Renal cortical epithelial cell (primary cell): ENCODE data around the gene ALDH9A1. TPM values are rescaled to one million over a fixed set of nuclear protein-coding genes. Genes with fewer than 3 reads are reported as not detected.
"Not testable (repeated sequence)": the region's sequence is repeated elsewhere in the genome, so short reads cannot be mapped to it uniquely, and the experiment has no call there.

Experiments used
- DNase-seq: peaks from one replicate; pipeline ENCODE4 v3.0.0-alpha.2; 2011; ENCODE audit warnings: low read depth
- total RNA-seq: library from RNA; depleted of rRNA; stranded (reverse); fragments of >200 nt; gene quantifications from 2 replicates; pipeline ENCODE4 v1.2.3, GENCODE V29; 2014

Gene ALDH9A1
- total RNA-seq, 1 donor from 2014 or later, result 160 TPM

DNA sequence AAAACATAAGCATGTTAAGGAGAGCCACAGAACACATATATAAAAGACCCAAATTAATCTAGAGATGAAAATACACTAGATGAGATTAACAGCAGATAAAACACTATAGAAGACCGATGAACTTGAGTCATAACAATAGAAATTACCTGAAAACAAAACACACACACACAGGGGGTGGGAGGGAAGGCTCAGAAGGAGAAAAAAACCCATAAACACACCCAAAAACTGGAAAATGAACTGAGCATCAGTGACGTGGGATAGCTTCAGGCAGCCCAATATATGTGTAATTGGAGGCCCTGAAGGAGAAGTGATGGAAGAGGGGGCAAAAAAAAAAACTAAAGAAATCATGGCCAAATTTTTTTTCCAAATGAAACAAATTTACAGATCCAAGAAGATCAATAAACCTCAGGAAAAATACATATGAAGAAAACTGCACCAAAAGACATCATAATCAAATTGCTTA, 11.4 kb downstream of the ALDH9A1 start:
- DNase-seq, result no peak

DNA sequence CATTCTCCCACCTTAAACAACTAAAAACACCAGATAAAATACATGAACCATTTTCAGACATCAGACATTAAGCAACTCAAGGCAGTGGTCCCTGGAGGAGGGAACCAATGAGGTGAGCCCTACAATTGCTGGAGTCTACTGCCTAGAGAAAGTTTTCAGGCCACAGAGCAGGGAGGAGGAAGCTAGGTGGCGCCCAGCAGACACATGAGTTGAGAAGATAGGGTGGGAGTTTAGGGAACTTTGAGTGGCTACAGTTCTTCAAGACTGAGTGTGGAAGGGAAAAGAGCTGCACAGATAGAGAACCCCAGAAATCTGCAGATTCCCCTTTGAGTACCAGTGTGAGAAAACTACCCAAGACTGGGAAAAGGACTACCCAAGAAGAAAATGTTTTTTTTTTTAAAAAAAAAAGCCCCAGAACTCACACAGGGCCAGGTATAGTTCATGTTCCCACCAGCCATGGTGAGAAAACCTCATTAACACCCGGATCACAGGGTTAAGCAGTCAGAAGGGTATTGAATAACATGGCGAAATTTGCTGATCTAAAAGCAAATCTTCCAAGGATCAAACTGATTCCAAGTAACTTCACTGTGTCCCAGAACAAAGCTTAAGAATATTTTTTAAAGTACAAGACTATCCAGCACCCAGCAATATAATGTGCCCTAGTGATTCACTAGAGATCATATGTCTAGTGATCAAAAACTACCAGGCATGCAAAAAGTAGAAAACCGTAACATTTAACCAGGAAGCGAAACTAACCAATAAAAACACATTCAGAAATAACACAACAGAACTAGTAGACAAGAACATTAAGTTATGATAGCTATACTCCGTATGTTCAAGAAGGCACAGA, 12.0 kb downstream of the ALDH9A1 start:
- no peak for DNase-seq

DNA sequence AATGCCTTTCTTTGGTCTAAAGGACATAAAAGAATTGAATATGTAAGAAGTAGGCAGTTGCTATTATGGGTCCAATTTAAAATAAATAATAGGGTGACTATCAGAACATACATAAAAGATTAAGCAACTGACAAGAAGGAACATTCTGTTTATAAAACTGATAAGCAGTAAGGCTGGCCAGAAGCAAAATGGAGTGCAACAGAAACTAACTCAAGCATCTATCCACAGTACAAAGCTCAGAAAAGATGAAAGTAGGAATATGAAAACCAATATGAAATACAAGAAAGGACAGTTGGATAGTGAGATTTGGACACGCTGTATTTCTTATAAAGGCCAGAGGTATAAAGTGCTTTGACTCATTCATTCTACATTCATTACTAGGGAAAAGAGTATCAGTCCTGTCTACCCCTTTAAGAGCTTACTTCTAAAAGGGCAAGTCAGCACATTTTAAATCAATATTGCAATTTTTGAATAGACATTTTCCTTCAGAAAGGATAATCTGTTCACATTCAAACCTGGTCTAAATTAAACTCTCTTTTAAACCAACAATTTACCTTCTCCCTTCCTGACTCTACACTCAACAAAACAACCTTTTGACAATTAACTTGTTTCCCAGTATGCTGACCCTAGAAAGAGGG, 14.4 kb downstream of the ALDH9A1 start:
- no peak for DNase-seq

DNA sequence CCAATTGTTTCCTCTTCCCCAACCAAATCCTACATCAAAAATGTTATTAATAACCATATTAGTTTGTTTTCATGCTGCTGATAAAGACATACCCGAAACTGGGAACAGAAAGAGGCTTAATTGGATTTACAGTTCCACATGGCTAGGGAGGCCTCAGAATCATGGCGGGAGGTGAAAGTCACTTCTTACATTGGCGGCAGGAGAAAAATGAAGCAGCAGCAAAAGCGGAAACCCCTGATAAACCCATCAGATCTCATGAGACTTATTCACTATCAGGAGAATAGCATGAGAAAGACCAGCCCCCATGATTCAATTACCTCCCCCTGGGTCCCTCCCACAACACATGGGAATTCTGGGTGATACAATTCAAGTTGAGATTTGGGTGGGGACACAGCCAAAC, 17.6 kb downstream of the ALDH9A1 start:
- not testable (repeated sequence) for DNase-seq

DNA sequence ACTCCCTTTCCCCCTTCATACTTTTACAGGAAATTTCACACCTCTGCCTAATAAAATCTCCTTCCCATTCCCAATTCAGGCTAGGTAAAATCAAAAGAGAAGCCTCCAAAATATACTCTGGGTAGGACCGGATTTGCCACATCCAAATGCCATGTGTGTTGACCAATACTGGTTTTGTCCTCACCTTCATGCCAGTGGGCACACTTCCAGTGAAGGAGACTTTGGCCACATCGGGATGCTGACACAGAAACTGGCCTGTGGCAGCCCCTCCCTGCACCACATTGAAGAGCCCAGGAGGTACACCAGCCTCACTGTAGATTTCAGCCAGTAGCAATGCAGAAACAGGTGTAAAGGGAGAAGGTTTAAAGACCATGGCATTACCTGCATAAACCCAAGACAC, 18.1 kb downstream of the ALDH9A1 start:
- no peak for DNase-seq

DNA sequence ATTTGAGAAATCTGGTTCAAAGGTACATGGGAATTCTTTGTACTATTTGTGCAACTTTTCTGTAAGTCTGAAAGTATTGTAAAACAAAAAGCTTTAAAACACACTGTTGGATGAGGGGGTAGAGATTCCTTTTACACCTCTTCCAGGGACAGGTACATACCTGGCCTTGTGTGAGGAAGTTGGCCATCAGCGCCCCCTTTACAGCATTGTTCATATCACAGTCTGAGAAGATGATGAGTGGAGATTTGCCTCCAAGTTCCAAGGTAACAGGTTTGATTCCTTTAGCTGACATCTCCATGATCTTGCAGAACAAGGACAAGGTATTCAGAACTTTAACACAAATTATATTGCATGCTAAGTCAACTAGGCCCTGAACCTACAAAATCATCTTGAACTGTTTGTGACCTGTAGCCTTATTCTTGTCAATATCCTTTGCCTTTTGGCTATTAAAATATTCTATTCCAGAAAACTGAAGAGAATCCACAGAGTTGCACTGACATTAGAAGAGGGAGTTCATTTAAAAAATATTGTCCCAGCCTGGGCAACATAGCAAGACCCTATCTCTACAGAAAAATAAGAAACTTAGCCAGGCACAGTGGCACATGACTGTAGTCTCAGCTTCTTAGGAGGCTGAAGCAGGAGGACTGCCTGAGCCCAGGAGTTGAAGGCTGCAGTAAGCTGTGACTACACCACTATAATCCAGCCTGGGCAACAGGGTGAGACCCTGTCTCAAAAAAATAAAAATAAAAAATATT, 18.9 kb downstream of the ALDH9A1 start:
- no peak for DNase-seq

DNA sequence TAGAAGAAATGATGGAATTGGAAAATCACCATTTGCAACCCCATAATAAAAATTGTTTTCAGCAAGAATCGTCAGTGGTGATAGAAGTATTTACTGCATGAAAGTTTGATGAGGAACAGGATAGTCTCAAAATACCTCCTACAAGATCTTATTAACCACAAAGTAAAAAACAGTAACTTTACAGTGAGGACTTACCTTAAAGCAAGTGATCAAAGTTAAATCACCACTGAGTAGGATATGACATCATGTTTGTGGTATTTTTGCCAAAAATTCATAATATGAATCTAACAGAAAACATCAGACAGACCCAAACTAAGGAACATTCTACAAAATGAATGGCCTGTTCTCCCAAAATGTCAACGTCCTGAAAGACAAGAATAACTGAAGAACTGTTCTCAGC, 19.9 kb downstream of the ALDH9A1 start:
- DNase-seq, result no peak

DNA sequence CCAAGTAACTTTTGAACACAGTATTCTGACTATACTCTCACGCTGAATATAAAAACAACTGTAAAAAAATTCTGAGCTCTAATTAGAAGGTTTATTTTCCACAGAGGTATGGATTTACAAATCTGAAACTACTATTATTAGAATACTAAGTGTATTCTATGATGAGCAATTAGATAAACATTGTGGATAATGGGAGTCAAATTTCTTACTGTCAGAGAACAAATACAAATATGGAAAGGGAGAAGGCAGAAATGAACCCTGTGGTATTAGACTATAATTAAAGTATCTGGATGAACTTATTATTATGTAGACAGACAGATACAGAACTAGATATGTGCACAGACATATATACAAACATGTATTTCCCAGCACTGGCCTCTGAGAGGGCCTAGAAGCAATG, 22.6 kb downstream of the ALDH9A1 start:
- no peak for DNase-seq

DNA sequence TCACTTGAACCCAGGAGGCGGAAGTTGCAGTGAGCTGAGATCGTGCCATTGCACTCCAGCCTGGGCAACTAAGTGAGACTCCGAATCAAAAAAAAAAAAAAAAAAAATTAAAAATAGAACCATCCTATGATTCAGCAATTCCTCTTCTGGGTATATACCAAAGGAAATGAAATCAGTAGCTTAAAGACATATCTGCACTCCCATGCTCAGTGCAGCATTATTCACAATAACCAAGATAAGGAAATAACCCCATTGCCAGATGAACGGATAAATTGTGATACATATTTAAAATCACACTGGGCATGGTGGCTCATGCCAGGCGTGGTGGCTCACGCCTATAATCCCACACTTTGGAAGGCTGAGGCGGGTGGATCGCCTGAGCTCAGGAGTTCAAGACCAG, 23.8 kb downstream of the ALDH9A1 start:
- no peak for DNase-seq

DNA sequence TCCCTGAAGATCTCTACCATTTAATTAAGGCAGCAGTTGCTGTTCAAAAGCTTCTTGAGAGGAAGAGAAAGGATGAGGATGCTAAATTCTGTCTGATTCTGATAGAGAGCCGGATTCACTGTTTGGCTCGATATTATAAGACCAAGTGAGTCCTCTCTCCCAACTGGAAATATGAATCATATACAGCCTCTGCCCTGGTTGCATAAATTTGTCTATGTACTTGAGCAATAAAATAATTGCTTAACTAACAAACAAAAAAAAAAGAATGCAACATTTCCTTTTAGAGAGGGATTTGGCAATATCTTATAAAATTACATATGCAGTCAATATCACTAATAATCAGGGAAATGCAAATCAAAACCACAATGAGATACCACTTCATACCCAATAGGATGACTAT, 26.8 kb downstream of the ALDH9A1 start:
- no peak for DNase-seq

DNA sequence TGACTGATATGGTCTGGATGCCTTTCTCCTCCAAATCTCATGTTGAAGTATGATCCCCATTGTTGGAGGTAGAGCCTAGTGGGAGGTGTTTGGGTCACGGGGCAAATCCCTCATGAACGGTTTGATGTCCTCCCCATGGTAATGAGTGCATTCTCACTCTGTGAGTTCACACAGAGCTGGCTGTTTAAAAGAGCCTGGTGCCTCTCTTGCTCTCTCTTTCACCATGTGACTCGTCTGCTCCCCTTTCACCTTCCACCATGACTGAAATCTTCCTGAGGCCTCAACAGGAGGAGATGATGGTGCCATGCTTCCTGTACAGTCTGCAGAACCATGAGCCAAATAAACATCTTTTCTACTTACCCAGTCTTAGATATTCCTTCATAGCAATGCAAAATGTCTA, 30.2 kb downstream of the ALDH9A1 start:
- DNase-seq, result no peak

DNA sequence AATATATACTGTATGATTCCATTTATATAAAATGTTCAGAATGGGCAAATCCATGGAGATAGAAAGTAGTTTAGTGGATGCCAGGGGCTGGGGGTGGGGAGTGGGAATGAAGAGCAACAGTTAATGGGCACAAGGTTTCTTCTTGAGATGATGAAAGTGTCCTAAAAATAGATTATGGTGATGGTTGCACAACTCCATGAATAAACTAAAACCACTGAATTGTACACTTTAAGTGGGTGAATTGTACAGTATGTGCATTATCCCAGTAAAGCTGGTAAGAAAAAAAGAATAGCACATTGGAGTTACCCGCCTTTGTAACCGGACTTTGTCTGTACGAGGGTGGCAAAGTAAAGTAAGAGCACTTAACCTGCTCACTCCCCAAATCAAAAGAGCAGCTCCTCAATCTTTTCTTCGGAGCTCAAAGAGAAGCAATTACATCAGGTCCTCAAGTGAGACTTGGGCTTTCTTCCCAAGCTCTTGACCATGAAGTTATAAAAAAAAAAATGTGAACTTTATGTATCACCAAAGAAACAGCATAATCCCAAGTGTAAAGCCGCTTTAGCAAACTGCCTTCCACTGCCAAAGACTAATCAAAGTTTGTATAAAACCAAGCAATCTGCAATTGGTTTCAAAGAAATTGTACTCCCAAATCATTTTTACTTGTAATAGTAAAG, 32.1 kb downstream of the ALDH9A1 start:
- DNase-seq, result peak; percentile 67

DNA sequence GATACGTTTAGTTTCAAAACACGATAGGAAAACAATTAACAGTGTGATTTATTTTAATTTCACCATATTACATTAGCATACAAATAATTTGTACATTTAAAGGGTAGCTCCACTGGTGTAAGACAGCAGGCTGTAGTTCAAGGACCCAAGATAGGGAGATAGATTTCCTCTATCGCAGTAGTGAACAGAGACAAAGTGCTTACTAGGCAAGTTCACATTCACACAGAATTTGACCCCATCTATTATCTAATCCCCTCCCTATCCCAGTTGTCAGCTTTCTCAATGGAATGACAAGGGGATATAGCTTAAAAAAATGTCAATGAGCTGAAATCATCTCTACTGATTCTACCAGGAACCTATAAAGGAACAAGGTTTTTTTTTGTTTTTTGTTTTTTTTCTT, 36.2 kb downstream of the ALDH9A1 start:
- no peak for DNase-seq

DNA sequence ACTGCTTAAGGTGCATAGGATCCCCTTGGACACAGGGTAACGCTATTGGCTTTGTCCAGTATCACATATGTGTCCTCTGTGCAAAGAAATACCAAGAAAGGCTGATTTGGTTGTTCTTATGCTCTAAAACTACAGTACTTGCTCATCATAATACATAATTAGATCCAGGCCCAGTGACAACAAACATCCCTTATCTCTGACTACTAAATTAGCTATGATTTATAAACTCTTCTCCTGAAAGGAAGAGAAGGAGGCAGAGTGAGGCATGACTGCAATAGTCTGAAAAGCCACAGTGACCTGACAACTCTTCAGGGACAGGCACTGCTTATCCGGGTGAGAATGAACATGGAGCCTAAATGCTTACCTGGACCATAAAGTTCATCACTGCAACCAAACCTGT, 36.7 kb downstream of the ALDH9A1 start:
- no peak for DNase-seq

DNA sequence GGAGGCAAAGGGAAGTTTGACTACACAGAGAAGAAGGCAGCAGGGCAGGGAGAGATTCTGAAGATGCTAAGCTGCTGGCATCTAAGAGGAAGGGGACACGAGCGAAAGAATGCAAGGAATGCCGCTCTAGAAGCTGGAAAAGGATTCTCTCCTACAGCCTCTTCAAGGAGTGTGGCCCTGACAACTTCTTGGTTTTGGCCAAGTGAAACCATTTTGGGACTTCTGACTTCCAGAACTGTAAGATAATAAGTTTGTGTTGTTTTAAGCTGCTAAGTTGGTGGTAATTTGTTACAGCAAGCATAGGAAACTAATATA, 38.8 kb downstream of the ALDH9A1 start:
- no peak for DNase-seq

DNA sequence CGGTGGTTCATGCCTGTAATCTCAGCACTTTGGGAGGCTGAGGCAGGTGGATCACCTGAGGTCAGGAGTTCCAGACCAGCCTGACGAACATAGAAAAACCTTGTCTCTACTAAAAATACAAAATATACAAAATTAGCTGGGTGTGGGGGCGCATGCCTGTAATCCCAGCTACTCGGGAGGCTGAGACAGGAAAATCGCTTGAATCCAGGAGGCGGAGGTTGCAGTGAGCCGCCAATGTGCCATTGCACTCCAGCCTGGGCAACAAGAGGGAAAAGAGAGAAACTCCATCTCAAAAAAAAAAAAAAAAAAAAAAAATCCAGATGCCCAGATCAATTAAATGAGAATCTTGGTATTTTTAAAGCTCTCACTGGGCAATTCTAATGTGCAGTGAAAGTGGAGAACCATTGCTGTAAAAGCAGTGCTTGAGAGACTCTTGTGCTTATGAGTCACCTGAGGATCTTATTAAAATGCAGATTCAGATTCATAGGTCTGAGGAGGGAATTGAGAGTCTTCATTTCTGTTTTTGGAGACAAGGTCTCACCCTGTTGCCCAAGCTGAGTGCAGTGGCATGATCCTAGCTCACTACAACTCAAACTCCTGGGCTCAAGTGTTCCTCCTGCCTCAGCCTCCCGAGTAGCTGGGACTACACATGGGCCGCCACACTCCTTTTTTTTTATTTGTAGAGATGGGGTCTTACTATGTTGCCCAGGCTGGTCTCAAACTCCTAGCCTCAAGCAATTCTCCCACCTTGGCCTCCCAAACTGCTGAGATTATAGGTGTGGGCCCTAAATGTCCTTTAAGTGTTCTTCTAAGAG, 39.4 kb downstream of the ALDH9A1 start:
- peak; percentile 30 for DNase-seq

DNA sequence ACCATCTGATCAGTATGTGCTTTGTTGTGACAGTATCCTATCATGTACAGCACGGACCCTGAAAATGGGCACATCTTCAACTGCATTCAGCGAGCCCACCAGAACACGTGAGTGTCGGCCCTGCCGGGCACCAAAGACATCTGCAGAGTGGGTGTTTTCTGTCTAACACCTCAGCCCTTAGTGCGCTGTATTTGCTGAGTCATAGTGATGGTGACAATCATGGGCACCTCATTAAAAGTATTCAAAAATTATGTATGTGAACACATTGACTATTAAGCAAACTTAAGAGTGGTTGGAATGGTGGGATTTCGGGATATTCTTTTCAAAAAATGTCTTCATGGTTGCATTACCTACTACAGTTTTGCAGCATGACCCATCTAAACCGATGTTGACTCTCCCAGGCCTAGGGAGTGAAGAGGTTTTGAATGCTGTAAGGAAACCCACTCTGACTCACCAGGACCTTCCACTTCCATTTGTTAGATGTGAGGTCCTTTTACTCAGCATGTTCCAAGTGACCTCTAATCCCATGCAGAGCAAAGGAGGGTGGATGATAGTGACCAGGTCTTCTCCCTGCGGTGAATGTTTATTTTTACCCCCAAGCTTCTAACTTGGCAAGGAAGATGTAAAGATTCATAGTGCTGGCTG, 47.3 kb downstream of the ALDH9A1 start:
- no peak for DNase-seq

DNA sequence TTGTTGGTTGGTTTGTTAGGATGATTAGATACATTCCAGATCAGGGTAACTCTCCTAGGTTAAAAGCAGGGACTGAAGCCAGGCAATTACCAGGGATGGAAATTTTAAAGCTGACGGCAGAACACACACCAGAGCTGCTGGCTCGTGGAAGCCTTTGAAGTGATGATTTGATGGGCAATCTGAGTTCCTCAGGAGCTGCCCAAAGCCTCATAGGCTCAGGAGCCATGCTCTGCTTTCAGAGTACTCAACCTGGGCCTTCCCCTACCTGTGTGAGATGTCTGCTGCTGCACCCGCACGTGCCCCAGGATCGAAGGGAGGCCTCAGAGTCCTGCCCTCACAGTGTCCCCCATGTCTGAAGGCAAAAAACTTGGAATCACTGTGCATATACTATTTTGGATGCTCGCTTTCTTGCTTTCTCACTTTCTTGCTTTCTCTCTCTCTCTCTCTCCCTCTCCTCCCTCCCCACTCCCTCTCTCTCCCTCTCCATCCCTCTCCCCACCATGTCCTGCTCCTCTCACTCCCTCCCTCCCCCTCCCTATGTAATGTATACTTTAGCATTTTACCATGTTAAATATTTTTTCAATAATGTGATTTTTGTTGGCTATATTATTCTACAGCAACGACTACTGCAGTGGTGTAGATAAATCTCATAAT, 49.3 kb downstream of the ALDH9A1 start:
- no peak for DNase-seq

DNA sequence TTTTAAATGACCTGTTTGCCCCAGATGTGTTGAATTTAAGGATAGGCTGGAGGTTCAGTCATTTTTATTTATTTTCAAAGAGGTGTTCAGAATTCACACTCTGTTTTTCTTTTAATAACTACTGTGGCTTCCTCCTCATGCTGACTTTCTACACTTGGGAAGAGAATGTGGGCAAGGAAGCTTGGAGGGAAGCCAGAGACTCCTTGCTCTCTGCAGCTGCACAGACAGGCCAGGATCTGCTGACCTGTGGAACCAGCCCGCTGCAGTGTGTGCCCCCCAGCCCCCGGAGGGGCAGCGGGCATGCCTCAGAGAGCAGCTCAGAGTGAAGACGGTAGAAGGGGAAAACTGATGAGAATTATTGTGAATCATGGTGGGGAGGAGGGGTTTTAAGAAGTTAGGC, 50.4 kb downstream of the ALDH9A1 start:
- DNase-seq, result peak; percentile 50

DNA sequence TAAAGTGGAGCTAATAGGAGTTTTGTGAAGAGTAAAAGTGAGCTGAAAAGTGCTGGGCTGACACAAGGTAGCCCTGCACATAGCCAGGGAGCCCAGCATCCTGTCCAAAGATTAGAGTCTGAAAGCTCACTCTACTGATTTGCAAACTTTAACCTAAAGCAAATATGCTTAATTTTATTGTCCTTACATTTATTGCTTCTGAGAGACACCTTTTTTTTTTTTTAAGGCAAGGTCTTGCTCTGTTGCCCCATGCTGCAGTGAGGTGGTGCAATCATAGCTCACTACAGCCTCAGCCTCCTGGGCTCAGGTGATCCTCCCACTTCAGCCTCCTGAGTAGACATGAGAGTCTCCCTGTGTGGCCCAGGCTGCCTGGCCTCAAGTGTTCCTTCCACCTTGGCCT, 50.8 kb downstream of the ALDH9A1 start:
- DNase-seq, result no peak
